Spleen (tissue), 7 donors: ENCODE data around the gene TRAPPC6A.

Experiments
- CTCF ChIP-seq, 11 experiments: fragments of 200-600 bp in 7 of 11; fragments of 450-650 bp in 4 of 11; sonication (generic) in 4 of 11; IDR thresholded peaks in 8 of 11; conservative IDR thresholded peaks in 3 of 11; 1 replicate in 7 of 11; 2 replicates in 4 of 11; pipeline versions ENCODE4 v1.4.0 to v1.8.0; 2016 to 2021; ENCODE audit warnings: antibody characterized with exemption in 11 of 11, inconsistent platforms in 4 of 11, mild to moderate bottlenecking in 1 of 11
- POLR2A ChIP-seq, 3 donors: fragments of 450-650 bp; IDR thresholded peaks; one replicate each; pipeline ENCODE4 v1.5.1; 2017; ENCODE audit warnings: antibody characterized with exemption in 3 of 3, mild to moderate bottlenecking in 1 of 3
- donor health status: DM: no; HTN: no; CAD: no; lungs with moderate emphysema.
- donor health status: DM: no; HTN: no; CAD: no.
- donor health status: DM: no; HTN: no; CAD: no.

- no peak for TF ChIP-seq POLR2A (IDR thresholded peaks at IDR 0.05)
- no peak for TF ChIP-seq CTCF (IDR thresholded peaks at IDR 0.05 in 8 of 11, conservative IDR thresholded peaks at IDR 0.05 in 3 of 11)
Observed at GRCh38 chr19:45154064-45154827, 23.8 kb downstream of the TRAPPC6A start.
